Breast epithelium (tissue), 4 donors: ENCODE results near the gene RIMBP2. TPM values are rescaled to one million over a fixed set of nuclear protein-coding genes. Genes with fewer than 3 reads are reported as not detected.

Experiments used
- DNase-seq, 2 donors: peaks; one replicate each; pipeline ENCODE4 v3.0.0-alpha.2; 2019; ENCODE audit warnings: low spot score in 2 of 2
- H3K27ac ChIP-seq, 2 donors: fragments of 200-600 bp; sonication (generic) in 1 of 2; one replicate each; pipeline ENCODE4 v1.5.1; 2016 to 2019; ENCODE audit warnings: mild to moderate bottlenecking in 1 of 2
- H3K27me3 ChIP-seq, 2 donors: fragments of 200-600 bp; sonication (generic) in 1 of 2; one replicate each; pipeline versions ENCODE4 v1.5.1 to v1.6.0; 2017 to 2019; ENCODE audit warnings: control low read depth in 1 of 2, mild to moderate bottlenecking in 1 of 2
- H3K36me3 ChIP-seq: fragments of 200-600 bp; one replicate; pipeline ENCODE4 v1.5.1; 2019
- H3K4me1 ChIP-seq, 2 donors: fragments of 200-600 bp; sonication (generic); one replicate each; pipeline ENCODE4 v1.5.1; 2016 to 2019; ENCODE audit warnings: control low read depth in 1 of 2
- H3K4me3 ChIP-seq, 3 donors: fragments of 200-600 bp; sonication (generic); 1 replicate in 2 of 3; 2 replicates in 1 of 3; pipeline ENCODE4 v1.5.1; 2016 to 2019; ENCODE audit warnings: mild to moderate bottlenecking in 3 of 3, moderate library complexity in 2 of 3
- H3K9me3 ChIP-seq, 2 donors: fragments of 200-600 bp; sonication (generic) in 1 of 2; one replicate each; pipeline ENCODE4 v1.5.1; 2016 to 2019; ENCODE audit warnings: control low read depth in 1 of 2
- CTCF ChIP-seq, 3 donors: fragments of 450-650 bp; IDR thresholded peaks; one replicate each; pipeline ENCODE4 v1.5.1; 2016 to 2017; ENCODE audit warnings: antibody characterized with exemption in 3 of 3, mild to moderate bottlenecking in 3 of 3, moderate library complexity in 3 of 3
- POLR2A ChIP-seq: fragments of 450-650 bp; IDR thresholded peaks from one replicate; pipeline ENCODE4 v1.6.1; 2016; ENCODE audit warnings: antibody characterized with exemption, mild to moderate bottlenecking, moderate library complexity
- POLR2AphosphoS5 ChIP-seq, 3 donors: sonication (generic); formaldehyde crosslinking; IDR thresholded peaks; one replicate each; pipeline ENCODE4 v1.6.1; 2017; ENCODE audit warnings: antibody characterized with exemption in 3 of 3
- intact Hi-C: fragments of 100-400 bp; cut with DNase I; formaldehyde crosslinking; loops from one replicate; pipeline ENCODE4 v1.15.1; 2023; ENCODE audit warnings: low total_unique reads
- total RNA-seq, 3 donors: library from RNA; depleted of rRNA; stranded (reverse); fragments of >200 nt; gene quantifications; one replicate each; pipeline ENCODE4 v1.1.0, GENCODE V29; 2016

Gene RIMBP2
- total RNA-seq, 3 donors from 2014 or later: under 0.01 to 0.59 (median under 0.01) TPM

- Histone ChIP-seq H3K4me3 (no peak overlapping the region), H3K4me1 (no peaks in the 10 kb centered on the region), H3K27me3 (peaks cover 0 to 29% of the 10 kb centered on the region in 2 donors), H3K36me3 (no peaks in the 10 kb centered on the region), H3K9me3 (peaks cover 0 to 5% of the 10 kb centered on the region in 2 donors), H3K27ac (no peak overlapping the region)
- intact Hi-C loops: no loop called here
- DNase-seq: no peak
- TF ChIP-seq POLR2AphosphoS5 (IDR thresholded peaks at IDR 0.05): no peak
- no peak for TF ChIP-seq POLR2A
- no peak for TF ChIP-seq CTCF (IDR thresholded peaks at IDR 0.05)
These were observed 3.6 kb downstream of the RIMBP2 start for GRCh38 chr12:130712346-130713065.

GRCh38 chr12:130711756-130712155, 4.3 kb downstream of the RIMBP2 start:
- Histone ChIP-seq H3K4me1 (no peaks in the 10 kb centered on the region), H3K36me3 (no peaks in the 10 kb centered on the region), H3K9me3 (no peaks in the 10 kb centered on the region), H3K4me3 (no peak overlapping the region), H3K27ac (no peak overlapping the region), H3K27me3 (peaks cover 0 to 29% of the 10 kb centered on the region in 2 donors)
- intact Hi-C loops: no loop called here
- TF ChIP-seq POLR2A: no peak
- DNase-seq: no peak

- Histone ChIP-seq H3K36me3 (no peaks in the 10 kb centered on the region), H3K4me3 (no peak overlapping the region), H3K4me1 (no peaks in the 10 kb centered on the region), H3K9me3 (no peaks in the 10 kb centered on the region), H3K27ac (no peak overlapping the region), H3K27me3 (peaks cover 0 to 25% of the 10 kb centered on the region in 2 donors)
- TF ChIP-seq POLR2A: no peak
- TF ChIP-seq CTCF (IDR thresholded peaks at IDR 0.05): no peak
- no peak for TF ChIP-seq POLR2AphosphoS5 (IDR thresholded peaks at IDR 0.05)
- intact Hi-C loops: no loop called here
- no peak for DNase-seq
These were observed 5.4 kb downstream of the RIMBP2 start for GRCh38 chr12:130710733-130711080.

GRCh38 chr12:130709971-130710732, 5.9 kb downstream of the RIMBP2 start:
- no peaks in the 10 kb centered on the region for H3K36me3 ChIP-seq
- TF ChIP-seq POLR2AphosphoS5 (IDR thresholded peaks at IDR 0.05) (no peak), CTCF (IDR thresholded peaks at IDR 0.05) (no peak), POLR2A (no peak)
- no peak overlapping the region for H3K27ac ChIP-seq
- peaks cover 0 to 21% of the 10 kb centered on the region in 2 donors for H3K27me3 ChIP-seq
- no peaks in the 10 kb centered on the region for H3K4me1 ChIP-seq
- DNase-seq: no peak
- intact Hi-C loops: loop anchor here (5.0 kb wide), 1 partner anchor 1943 kb away; no protein-coding TSS in a partner anchor
- no peaks in the 10 kb centered on the region for H3K9me3 ChIP-seq
- H3K4me3 ChIP-seq: no peak overlapping the region

- no peaks in the 10 kb centered on the region for H3K4me1 ChIP-seq
These were observed 6.7 kb downstream of the RIMBP2 start for GRCh38 chr12:130709151-130709970.

More at GRCh38 chr12:130709151-130709970, 6.7 kb downstream of the RIMBP2 start:
- H3K4me3 ChIP-seq: no peak overlapping the region
- H3K9me3 ChIP-seq: no peaks in the 10 kb centered on the region
- peaks cover 0 to 13% of the 10 kb centered on the region in 2 donors for H3K27me3 ChIP-seq
- TF ChIP-seq POLR2AphosphoS5 (IDR thresholded peaks at IDR 0.05) (no peak), POLR2A (no peak), CTCF (IDR thresholded peaks at IDR 0.05) (no peak)
- intact Hi-C loops: loop anchor here (5.0 kb wide), 1 partner anchor 1942 kb away; no protein-coding TSS in a partner anchor
- H3K27ac ChIP-seq: no peak overlapping the region
- no peaks in the 10 kb centered on the region for H3K36me3 ChIP-seq
- no peak for DNase-seq
